ENCODE data around the gene ING2. TPM values are rescaled to one million over a fixed set of nuclear protein-coding genes. Genes with fewer than 3 reads are reported as not detected.

Gene ING2
- total RNA-seq, 2 donors from 2014 or later, result 13.0 to 14.7 TPM

Other genes starting within 250 kb of the ING2 start
- gene CLDN22, start 184.8 kb upstream of the ING2 start, total RNA-seq, result not detected
- not detected for gene CLDN24, start 182.6 kb upstream of the ING2 start, total RNA-seq
- 10 to 100 TPM; 13.7 to 23.1 TPM for gene CDKN2AIP, start 60.4 kb upstream of the ING2 start, total RNA-seq
- gene RWDD4, start 154.1 kb downstream of the ING2 start, total RNA-seq, result 10 to 100 TPM; 17.3 to 17.6 TPM
- 10 to 100 TPM; 29.9 to 32.2 TPM for gene TRAPPC11, start 154.2 kb downstream of the ING2 start, total RNA-seq